Stimulated activated CD4-positive, alpha-beta T cell treated with anti-CD3 and anti-CD28 coated beads, TNF-alpha, amount 100 ng/mL, for 24 hours (primary cell): ENCODE measurements around the gene RNF182.
"Not testable (repeated sequence)": the region's sequence is repeated elsewhere in the genome, so short reads cannot be mapped to it uniquely, and the experiment has no call there.

Experiments used
- DNase-seq, 3 experiments: peaks; one replicate each; pipeline ENCODE4 v3.0.0-alpha.2; 2020; ENCODE audit warnings: low read depth in 3 of 3

RNF182 gene, protein sequence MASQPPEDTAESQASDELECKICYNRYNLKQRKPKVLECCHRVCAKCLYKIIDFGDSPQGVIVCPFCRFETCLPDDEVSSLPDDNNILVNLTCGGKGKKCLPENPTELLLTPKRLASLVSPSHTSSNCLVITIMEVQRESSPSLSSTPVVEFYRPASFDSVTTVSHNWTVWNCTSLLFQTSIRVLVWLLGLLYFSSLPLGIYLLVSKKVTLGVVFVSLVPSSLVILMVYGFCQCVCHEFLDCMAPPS

DNA sequence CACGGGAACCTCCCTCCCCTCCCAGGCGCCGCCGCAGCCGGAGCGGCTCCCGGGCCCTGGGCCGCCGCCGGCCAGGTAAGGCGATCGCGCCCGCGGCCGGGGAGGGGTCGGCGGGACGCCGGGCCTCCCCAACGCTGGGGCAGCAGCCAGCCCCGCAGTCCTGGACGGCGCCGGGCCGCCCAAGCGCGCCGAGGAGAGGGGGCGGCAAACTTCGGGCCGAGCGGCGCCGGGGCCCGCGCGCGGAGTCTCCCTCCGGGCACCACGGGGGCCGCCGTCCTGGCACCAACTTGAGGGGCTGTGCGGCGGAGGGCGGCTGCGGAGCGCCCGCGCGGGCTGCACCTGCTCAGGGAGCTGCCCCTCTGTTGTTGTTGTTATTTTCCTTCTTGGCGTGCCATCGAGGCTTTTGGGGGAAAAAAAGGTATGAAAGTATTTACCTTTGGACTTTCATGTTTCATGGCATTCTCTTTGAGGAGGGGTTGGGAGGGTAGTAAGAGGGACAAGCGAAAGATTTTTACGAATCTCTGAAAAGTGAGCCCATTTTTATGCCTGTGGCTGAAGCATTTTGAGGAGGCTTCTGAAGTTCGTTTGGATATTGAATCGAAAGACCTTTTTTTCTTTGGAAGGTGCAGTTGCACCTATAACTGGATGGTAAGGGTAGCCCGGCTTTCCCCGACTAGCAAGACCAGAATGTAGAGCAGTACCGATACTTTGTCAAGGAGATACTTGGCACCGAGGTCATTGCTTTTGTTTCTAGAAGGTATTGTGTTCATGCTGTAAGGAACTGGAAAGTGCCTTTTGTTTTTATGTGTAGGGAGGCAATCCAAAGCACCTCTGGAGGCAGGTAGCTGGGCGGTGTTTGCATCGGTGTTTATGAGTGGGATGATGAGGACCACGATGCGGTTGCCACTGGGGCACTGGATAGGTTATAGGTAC lies at the start of gene RNF182:
Gene RNF182 (plus strand): TSS at position 4 of the 933 bp plus-strand sequence. CDS start 52,168 bp downstream, outside the sequence.
- peak in 1 of 3 experiments; percentile 42 for DNase-seq

- no peak for DNase-seq
Measured at GRCh38 chr6:13877051-13877450, 47.7 kb upstream of the RNF182 start.

DNA sequence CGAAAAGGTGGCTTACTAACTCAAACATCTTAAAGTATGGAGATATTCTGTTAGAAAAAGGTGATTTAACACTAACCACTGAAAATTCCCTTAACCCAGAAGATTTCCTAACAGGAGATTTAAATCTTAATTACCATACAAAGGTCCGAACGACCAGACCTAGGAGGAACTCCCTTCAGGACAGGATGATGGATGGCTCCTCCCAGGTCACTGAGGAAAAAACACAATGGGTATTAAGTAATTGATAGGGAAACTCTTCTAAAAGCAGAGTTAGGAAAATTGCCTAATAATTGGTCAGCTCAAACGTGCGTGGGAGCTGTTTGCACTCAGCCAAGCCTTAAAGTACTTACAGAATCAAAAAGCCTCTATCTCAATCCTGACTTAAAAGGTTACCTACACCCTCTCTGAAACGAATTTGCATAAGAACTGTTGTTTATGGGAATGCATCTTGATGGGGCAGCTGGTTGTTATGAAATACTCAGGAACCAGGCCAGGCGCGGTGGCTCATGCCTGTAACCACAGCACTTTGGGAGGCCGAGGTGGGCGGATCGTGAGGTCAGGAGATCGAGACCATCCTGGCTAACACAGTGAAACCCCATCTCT lies 44.6 kb upstream of the RNF182 start:
- DNase-seq: not testable (repeated sequence)

GRCh38 chr6:13881621-13882165 lies 43.1 kb upstream of the RNF182 start:
- DNase-seq: no peak

DNA sequence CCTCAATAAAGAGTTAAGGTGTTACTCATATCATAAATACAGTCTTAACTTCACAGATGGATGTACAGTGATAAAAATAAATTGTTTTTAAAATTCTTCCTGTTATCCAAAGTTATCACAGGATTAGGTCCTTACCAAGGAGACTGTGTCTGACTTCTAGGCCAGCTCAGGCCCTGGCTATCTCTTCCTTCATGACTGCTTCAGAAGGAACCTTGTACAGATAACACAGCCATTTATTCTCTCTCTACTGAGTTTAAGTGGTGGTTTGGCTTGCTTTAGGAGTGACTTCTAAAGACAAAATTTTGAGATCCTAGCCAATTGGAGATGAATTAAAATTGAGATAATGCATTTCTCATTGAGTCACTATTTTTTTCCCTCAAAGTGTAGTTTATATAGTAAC lies 40.8 kb upstream of the RNF182 start:
- no peak for DNase-seq

GRCh38 chr6:13884397-13884796 lies 40.4 kb upstream of the RNF182 start:
- no peak for DNase-seq

DNA sequence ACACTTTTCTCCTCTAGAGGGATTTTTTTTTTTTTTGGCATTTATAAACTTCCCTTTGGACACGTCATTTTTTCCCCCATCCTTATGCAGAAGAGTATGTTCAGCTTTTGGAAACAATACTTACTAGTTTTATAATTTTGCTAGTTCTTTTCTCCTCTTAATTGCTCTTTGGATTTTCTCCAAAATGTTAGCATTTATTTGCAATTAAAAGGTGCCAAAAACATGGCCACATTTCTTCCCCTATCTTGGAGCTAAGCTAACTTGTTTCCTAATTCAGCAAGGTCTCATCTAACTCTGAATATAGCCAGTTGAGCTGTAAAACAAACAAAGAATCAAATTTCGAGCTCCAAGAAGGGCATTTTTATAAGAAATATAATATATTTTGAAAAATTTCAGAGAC lies 39.2 kb upstream of the RNF182 start:
- no peak for DNase-seq

- no peak for DNase-seq
Measured at GRCh38 chr6:13886949-13887348, 37.8 kb upstream of the RNF182 start.

DNA sequence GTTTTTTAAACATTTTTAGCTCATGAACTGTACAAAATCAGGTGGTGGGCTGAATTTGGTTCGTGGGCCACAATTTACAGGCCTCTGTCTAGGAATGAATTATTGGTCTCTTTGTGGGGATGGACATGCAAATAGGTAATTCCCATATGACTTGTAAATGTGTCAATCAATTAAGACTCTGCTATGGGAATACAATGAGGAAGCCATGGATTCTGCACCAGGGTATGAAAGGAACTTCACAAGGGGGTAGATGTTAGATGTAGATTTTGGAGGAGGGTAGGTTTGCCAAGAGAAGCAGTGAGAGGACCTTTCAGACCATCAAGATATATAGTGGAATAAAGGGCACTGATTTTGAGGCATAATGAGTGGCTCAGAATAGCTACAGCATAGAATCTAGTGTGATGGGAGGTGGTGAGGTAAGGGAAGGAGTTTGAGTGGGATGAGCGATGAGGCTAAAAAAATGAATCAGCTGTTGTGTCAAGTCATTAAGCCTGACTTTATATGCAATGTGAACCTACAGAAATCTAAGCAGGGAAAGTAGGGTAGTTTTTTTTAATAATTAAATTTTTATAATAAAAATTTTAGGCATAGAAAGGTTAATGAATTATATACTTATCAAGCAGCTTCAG lies 32.6 kb upstream of the RNF182 start:
- no peak for DNase-seq

GRCh38 chr6:13902922-13903321 lies 21.8 kb upstream of the RNF182 start:
- no peak for DNase-seq

DNA sequence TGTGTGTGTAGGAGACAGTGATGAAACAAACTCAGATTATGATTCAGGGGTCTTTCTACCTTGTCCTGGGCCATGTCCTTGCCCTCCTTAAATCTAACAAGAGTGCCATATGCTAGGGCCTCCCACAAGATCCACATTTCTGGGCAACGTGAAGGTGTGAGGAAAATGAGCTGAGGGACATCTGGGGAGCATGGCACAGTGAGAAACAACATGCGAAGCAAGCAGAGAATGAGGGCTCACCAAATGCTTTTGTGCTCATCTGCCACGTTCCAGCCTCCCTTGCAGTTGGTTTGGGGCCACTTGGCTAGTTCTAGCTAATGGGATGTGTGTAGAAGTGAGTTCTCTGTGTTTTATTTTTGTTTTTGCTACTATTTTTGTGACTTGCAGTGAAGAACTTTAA lies 21.4 kb upstream of the RNF182 start:
- DNase-seq: no peak

DNA sequence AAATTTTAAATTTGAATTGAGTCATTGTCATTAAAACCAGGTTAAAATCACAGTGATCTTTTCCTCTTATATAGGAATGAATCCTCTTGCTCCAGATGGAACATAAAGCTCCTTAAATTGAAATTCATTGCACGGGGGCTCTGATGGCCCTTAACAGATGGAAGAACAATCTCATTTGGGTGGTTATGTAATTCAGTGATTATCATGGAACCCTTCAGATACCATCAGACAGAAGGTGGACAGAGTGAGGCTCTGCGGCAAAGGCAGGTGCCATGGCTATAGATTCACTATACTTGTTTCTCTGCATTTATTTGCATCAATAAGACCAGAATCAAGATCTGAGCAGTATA lies 17.8 kb upstream of the RNF182 start:
- DNase-seq: no peak

DNA sequence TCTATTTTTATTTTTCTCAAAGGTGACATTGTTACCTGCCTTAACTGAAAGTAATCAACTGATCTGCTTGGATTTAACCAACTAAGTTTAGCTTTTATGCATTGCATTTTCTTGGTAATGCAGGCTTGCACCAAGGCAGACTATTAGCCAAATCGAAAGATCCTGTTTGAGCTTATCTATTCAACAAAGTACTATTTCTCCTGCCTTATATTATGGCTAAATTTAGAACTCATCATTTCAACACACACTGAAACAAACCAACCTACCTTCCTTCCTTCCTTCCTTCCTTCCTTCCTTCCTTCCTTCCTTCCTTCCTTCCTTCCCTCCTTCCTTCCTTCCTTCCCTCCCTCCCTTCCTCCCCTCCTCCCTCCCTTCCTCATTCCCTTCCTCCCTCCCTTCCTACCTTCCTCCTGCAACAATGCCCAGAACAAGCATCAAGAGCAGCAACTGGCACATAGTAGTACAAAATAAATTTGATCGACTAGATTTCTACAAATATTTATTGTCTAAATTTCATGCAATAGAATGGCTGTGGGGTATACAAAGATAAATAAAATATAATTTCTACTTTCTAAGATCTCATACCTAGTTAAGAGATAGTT lies 17.0 kb upstream of the RNF182 start:
- no peak for DNase-seq

- peak in 2 of 3 experiments; percentile 26 to 28 for DNase-seq
Measured at GRCh38 chr6:13908955-13909381, 15.8 kb upstream of the RNF182 start.

DNA sequence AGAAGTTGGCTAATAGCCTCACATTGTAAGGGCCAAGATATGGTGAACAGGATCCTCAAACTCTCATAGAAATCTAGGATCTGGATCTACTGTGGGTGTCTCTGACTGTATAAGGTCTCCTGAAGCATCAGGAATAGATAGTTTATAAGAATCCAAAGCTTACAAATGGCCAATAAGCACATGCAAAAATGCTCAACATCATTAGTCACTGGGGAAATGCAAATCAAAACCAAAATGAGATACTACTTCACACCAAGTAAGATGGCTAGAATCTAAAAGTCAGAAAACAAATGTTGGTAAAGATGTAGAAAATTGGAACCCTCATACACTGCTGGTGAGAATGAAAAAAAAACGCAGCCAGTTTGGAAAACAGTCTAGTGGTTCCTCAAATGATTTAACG lies 14.3 kb upstream of the RNF182 start:
- no peak for DNase-seq

GRCh38 chr6:13911337-13911736 lies 13.4 kb upstream of the RNF182 start:
- no peak for DNase-seq

- DNase-seq: no peak
Measured at GRCh38 chr6:13913226-13914001, 11.3 kb upstream of the RNF182 start.

GRCh38 chr6:13914351-13914750 lies 10.4 kb upstream of the RNF182 start:
- DNase-seq: no peak

- no peak for DNase-seq
Measured at GRCh38 chr6:13915561-13916229, 9.1 kb upstream of the RNF182 start.
